T-helper 2 cell treated with Interferon-gamma antibody and Interleukin-4, amounts not matched to agents 100 ng/mL and 5 ng/mL, for 36 hours (primary cell): ENCODE data around the gene SNX3. TPM values are rescaled to one million over a fixed set of nuclear protein-coding genes. Genes with fewer than 3 reads are reported as not detected.
"Not testable (repeated sequence)": the region's sequence is repeated elsewhere in the genome, so short reads cannot be mapped to it uniquely, and the experiment has no call there.

Source experiments
- intact Hi-C: fragments of 100-400 bp; cut with micrococcal nuclease; formaldehyde crosslinking; loops from one replicate; pipeline ENCODE4 v1.15.1; 2023
- total RNA-seq: library from RNA; stranded (reverse); gene quantifications from 2 replicates; pipeline ENCODE4 v1.2.3, GENCODE V29; 2022

Gene SNX3
- 79.5 and 80.2 TPM in 2 replicates for total RNA-seq

GRCh38 chr6:108260809-108261569 lies at the start of gene SNX3:
TSS of gene SNX3 (minus strand) at chr6:108261040. CDS start at chr6:108260921, 119 bp downstream.
- intact Hi-C loops, result loop anchor here (1.0 to 10.0 kb wide), 6 partner anchors 34 to 436 kb away; partner anchors contain the start of genes AFG1L, OSTM1, SCML4 and SEC63

GRCh38 chr6:108309844-108310243 lies 49.0 kb upstream of the SNX3 start:
- intact Hi-C loops, result no loop called here

GRCh38 chr6:108308641-108309040 lies 47.8 kb upstream of the SNX3 start:
- intact Hi-C loops, result not testable (repeated sequence)

- intact Hi-C loops, result no loop called here
Measured at GRCh38 chr6:108304646-108305045, 43.8 kb upstream of the SNX3 start.

- intact Hi-C loops, result no loop called here
Measured at GRCh38 chr6:108302386-108302785, 41.5 kb upstream of the SNX3 start.

- intact Hi-C loops, result loop anchor here (1.0 to 10.0 kb wide), 5 partner anchors 34 to 1771 kb away; partner anchors contain the start of genes CD164, OSTM1 and SNX3
Measured at GRCh38 chr6:108295676-108296075, 34.8 kb upstream of the SNX3 start.

- intact Hi-C loops, result loop anchor here (1.0 to 10.0 kb wide), 6 partner anchors 34 to 1770 kb away; partner anchors contain the start of genes CD164, OSTM1, SEC63 and SNX3
Measured at GRCh38 chr6:108294727-108295625, 34.1 kb upstream of the SNX3 start, which contains the start of gene AFG1L. TSS of gene AFG1L (plus strand) at chr6:108295054. CDS start at chr6:108295080, 26 bp downstream.

GRCh38 chr6:108294297-108294726 lies 33.5 kb upstream of the SNX3 start:
- intact Hi-C loops, result loop anchor here (2.0 to 10.0 kb wide), 4 partner anchors 54 to 1770 kb away; partner anchors contain the start of genes CD164 and SEC63

- intact Hi-C loops, result loop anchor here (2.0 to 10.0 kb wide), 4 partner anchors 55 to 1769 kb away; partner anchors contain the start of genes CD164 and SEC63
Measured at GRCh38 chr6:108293527-108294296, 32.9 kb upstream of the SNX3 start.

- intact Hi-C loops, result loop anchor here (5.0 to 10.0 kb wide), 2 partner anchors 335 to 1768 kb away; partner anchors contain the start of gene SEC63
Measured at GRCh38 chr6:108292561-108292960, 31.7 kb upstream of the SNX3 start.

GRCh38 chr6:108291091-108291490 lies 30.3 kb upstream of the SNX3 start:
- intact Hi-C loops, result loop anchor here (5.0 to 10.0 kb wide), 2 partner anchors 334 to 1766 kb away; partner anchors contain the start of gene SEC63

- intact Hi-C loops, result no loop called here
Measured at GRCh38 chr6:108288742-108289141, 27.9 kb upstream of the SNX3 start.

- intact Hi-C loops, result no loop called here
Measured at GRCh38 chr6:108287373-108287772, 26.5 kb upstream of the SNX3 start.

- intact Hi-C loops, result no loop called here
Measured at GRCh38 chr6:108286366-108286765, 25.5 kb upstream of the SNX3 start.

GRCh38 chr6:108285381-108285780 lies 24.5 kb upstream of the SNX3 start:
- intact Hi-C loops, result no loop called here

GRCh38 chr6:108277831-108278230 lies 17.0 kb upstream of the SNX3 start:
- intact Hi-C loops, result no loop called here

GRCh38 chr6:108277295-108277694 lies 16.5 kb upstream of the SNX3 start:
- intact Hi-C loops, result no loop called here

- intact Hi-C loops, result no loop called here
Measured at GRCh38 chr6:108275976-108276375, 15.1 kb upstream of the SNX3 start.

- intact Hi-C loops, result no loop called here
Measured at GRCh38 chr6:108274546-108274945, 13.7 kb upstream of the SNX3 start.

GRCh38 chr6:108269955-108270354 lies 9.1 kb upstream of the SNX3 start:
- intact Hi-C loops, result loop anchor here (10.0 kb wide), 1 partner anchor 445 kb away; the partner anchor contains the start of gene SCML4
